Cortex of kidney (tissue), 1 donor: ENCODE results near the gene TMEM52.

Experiments used
- DNase-seq: peaks from one replicate; lab custom pipeline; 2025; lab: John Stamatoyannopoulos, UW

Gene TMEM52

DNA sequence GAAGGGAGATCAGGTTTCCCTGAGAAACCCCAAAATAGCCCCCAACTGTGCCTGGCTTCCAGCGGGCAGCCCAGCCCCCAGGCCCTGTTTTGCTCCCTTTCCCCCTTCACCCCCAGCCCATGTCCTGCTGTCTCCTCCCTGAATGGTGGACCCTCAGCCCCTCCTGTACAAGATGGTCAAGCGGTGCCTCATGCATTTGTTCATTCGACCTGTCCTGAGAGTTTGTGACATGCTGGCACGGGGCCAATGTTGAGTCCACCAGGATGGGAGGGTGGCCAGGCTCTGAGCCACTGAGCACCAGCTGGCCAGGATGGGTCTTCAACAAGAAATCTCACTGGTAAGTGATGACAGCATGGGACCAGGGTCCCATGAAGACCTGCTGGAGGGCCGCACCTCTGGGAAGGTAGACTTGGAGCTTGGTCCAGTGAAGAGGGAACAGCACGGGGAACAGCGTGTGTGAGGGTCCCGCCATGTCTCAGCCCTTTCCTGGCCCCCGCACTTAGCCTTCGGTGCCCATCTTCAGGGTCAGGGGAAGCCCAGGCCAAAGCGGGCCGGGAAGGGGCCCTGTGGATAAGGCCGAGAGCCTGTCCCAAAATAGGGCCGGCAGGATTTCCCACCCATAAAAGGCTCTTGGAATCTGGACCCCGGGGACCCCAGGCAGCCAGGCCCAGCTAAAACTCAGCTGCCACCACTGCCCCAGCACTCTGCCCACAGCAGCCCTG is 3.9 kb downstream of the TMEM52 start, which contains the start of gene CALML6:
CALML6 (plus strand) TSS at position 290 of the 722 bp plus-strand sequence; CDS start at position 311, 21 bp downstream.
- DNase-seq = no peak

DNA sequence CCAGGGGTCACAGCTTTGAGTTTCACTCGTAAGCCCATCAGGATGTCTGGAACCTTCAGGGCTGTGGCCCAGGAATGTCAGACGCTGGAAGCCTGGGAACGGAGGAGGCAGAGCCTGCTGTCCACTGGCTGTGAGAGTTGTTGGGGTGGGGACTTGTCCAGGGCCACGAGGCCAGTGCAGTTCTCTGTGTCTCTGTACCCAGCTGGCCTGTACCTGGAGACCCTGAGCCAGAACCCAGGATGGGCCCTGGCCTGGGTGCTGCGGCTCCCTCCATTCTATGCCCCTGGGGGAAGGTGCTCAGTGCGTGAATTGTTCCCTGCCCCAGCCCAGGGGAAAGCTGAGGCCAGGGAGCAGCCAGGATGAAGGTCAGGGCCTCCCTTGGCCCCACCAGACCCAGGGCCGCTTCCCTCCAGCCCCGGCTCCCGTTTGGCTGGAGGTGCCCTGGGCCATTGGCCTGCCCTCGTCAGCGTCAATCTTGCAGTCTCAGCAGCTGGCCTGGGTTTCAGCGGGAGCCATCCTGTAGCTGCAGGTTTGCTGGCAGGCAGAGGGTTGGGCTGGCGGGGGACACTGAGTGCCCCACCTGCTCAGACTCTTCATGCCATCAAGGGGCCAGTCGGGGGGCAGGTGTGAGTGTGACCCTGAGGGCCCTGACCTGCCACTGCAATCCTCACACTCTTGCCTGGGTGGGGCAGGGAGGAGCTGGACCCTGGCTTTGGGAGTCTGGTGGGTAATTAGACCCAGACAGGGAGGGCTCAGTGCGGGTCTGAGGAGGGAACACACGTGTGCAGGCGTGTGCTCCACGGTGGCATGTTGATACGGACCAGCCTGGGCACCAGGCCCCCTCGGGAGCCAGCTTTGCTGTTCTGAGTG is 4.7 kb downstream of the TMEM52 start:
- DNase-seq = no peak

DNA sequence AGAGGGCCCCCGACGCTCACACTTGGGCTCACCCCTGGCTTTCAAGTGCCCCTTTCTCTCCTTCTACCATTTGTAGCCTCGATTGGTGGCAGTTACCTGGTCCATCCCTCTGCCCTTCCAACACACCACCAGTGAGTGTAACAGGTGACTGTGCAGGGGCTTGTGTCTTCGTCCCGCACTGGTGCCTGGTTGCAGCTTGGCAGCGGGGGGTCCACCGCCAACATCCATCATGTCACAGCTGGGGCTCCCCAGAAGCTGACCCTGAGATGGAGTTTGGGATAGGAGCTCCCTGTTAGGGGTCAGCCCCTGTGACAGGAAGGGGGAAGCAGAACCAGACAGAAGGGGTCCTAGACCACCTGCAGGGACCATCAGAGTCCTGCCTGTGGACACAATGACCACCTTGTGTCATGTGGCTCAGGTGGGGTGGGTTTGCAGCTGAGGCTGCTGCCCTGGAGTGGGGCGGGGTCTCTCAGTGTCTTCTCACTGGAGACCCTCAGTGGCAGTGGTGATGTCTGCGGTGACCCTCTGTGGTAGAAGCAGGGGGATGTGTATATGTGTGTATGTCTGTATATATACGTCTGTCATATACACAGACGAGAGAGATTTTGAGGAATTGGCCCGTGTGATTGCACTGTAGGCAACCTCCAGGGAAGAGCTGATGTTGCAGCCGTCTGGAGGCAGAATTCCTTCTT is 7.6 kb downstream of the TMEM52 start:
- no peak for DNase-seq

DNA sequence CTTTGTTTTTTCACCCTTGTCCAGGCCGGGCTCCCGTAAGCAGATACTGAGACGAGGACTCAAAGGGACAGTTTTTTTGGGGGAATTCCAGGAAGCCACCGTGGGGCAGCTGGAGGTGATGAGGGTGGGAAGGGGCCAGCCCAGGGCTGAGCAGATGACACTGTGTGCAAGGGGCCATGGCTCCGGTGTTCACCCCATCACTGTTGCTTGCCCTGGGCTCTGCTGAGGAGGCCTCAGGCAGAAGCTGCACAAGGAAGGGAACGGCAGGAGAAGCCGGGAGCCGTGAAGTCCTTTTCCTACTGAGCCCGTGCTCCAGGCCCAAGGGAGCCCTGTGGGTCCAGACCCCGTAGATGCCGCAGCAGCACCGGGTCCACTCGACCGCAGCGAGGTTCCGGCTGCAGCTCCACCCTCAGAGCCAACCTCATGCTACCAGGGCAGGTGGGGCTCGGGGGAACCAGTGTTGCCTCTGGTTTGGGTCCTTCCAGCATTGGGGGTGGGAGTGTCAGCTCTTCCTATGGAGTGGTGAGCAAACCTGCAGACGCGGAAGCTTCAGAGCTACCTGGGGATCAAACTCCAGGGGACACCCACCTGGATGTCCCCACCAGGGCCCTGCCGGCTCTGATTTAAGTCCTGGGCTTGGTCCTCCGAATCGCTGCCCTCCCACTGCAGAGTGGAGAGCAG is 8.3 kb downstream of the TMEM52 start:
- DNase-seq = no peak

DNA sequence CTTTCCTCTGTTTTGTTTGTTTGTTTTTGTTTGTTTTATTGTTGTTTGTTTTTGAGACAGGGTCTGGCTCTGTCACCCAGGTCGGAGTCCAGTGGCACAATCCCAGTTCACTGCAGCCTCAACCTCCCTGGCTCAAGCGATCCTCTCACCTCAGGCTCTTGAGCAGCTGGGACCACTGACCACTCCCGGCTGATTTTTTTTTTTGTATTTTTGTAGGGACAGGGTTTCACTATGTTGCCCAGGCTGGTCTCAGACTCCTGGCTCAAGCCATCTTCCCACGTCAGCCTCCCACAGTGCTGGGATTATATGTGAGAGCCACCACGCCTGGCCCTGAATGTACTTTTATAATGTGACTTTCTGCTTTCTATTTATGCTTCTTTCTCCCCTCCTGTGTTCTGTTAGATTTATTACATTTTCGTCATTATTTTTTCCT is 9.0 kb downstream of the TMEM52 start:
- DNase-seq = no peak

DNA sequence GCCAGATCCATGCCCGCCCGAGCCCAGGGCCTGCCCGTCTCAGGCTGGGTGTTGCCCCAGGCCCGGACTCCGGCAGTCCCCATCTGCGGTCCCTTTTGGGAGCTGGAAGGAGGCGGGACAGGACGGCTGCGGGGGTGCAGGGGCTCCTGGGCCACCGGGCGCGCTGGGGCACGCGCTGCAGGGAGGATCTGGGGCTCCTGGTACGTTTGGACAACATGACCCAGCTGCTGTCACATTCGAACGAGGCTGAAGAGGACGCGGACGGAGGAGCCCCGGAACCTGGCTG is 10.6 kb downstream of the TMEM52 start:
- DNase-seq = no peak

DNA sequence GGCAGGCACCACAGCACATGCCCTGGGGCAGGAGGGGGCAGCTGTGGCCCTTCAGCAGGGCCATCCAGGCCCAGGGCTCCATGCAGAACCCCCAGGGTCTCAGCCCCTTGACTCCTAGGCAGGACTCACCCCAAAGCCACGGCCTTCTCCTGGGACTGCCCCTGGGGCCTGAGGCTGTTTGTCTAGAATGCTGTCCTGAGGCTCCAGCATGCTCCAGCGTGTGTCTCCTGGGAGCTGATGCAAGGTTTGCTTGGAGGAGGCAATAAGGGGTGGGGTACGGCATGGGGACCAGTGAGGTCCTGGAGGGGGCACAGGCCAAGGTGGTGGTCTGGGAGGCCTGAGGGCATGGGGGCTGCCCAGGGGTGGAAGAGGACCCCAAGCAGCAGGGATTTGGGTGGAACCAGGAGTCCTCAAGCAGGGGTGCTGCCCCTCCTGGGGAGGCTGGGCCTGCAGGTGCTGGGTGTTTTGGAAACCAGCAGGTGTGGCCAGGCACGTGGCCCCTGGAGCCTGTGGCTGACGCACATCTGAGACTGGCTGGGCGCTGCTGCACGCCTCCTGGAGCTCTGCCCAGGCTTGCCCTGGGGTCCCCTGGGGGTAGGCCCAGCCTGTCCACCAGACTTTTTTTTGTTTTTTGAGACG is 11.9 kb downstream of the TMEM52 start:
- DNase-seq = no peak

DNA sequence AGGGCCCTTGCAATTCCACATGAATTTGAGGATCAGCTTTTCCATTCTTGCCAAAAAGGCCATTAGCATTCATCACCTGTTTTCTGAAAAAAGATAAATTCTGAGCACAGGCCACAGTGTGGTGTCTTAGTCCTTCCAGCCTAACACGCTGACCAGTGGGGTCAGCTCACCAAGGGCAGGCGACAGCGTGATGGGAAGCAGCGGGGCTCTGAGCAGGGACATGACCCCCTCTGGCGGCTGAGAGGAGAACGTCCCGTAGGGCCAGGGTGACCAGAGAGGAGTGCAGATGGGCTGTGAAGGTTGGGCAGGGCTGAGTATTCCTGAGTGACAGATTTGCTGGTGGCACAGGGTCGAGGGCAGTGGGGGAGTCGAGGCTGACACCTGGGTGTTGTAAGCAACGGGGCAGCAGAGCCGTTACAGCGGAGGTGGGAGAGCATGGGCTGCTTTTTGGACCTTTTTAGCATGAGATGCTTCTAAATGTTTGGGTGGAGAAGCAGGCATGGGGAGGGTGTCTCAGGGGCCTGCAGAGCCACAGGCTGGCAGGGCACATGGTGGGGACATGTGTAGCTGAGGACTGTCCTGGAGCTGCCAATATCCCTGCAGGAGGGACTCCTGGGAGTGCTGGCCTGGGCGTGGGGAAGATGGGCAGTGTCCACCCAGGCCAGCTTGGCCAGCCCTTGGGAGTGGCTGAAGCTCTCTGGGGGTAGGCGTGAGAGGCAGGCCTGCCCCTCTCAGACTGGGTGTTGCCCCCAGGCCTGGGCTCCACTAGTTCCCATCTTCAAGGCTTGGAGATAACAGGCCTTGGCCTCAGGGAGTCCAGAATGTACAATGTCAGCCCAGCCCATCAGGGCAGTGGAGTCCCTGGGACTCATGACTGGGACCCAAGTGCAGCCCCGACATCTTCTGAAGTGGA is 12.6 kb downstream of the TMEM52 start:
- no peak for DNase-seq

DNA sequence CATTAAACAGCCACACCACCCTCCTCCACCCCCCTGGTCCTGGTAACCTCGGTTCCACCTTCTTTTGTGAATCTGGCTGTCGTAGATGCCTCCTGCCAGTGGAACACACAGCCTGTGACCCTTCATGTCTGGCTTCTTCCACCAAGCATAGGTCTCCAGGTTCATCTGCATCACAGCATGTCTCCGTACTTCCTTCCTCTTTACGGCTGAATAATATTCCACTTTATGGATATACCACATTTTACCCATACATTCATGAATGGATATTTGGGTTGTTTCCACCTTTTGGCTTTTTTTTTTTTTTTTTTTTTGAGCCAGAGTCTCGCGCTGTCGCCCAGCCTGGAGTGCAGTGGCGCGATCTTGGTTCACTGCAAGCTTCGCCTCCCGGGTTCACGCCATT is 15.9 kb downstream of the TMEM52 start:
- no peak for DNase-seq

DNA sequence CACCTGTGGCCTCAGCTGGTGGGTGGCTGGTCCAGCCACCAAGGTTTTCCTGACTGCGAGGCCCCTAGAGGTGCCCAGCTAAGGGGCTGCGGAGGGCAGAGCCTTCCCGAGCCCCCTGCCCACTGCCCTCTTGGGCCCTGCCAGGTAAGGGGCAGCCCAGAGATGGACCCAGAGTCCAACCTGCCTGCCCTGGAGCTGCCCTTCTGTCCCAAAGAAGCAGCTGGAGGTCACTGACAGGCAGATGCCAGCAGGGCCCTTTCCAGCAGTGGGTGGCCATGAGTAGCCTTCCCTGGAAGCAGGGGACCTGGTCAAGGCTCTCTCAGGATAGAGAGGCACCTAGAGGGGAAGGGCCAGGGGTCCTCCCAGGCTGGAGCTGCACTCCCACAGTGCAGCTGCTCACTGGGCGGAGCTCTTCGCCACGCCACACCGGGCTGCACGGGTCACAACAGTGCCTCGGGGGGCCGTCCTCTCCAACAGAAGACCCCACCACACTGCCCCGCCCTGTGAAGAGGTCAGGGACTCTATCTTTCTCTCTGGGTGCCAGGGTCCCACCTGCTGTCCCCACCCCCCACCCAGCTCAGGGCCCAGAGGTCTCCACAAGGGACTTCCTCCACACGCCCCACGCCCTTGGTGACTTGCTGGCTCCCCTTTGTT is 17.3 kb downstream of the TMEM52 start:
- no peak for DNase-seq

DNA sequence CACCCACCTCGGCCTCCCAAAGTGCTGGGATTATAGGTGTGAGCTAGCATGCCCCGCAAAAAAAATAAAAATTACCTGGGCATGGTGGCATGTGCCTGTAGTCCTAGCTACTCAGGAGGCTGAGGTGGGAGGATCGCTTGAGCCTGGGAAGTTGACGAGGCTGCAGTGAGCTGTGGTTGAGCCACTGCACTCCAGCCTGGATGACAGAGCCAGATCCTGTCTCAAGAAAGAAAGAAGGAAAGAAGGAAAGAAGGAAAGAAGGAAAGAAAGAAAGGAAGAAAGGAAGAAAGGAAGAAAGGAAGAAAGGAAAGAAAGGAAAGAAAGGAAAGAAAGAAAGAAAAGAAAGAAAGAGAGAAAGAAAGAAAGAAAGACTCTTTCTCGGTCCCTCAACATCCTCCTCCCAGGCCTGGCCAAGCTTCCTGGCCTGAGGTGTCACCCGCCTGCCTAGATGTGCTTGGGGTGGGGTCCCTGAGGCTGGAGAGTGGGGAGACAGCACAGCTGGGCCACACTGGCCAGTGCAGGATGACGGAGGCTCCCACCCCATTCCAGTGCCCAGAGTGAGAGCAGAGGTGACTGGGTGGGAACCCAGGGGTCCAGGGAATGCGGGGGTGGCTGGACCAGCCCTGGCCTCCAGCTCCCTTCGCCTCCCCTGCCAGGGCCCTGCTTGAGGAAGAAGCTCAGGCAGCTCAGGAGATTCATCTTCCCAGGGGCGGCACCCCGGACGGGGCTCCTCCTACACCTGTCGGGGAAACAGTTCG is 18.0 kb downstream of the TMEM52 start:
- DNase-seq = no peak

DNA sequence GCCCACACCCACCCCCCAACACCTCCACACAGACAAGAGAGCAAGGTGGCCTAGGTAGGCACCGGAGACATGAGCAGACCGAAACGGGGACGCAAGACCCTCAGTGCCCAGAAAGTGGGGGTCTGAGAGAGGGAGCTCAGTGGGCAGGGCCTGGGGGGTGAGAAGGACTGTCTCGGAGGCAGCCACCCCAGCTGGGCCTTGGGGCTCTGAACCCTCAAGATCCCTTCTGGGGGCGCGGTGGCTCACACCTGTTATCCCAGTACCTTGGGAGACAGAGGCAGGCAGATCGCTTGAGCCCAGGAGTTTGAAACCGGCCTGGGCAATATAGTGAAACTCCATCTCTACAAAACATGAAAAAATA is 19.1 kb downstream of the TMEM52 start:
- DNase-seq = no peak

DNA sequence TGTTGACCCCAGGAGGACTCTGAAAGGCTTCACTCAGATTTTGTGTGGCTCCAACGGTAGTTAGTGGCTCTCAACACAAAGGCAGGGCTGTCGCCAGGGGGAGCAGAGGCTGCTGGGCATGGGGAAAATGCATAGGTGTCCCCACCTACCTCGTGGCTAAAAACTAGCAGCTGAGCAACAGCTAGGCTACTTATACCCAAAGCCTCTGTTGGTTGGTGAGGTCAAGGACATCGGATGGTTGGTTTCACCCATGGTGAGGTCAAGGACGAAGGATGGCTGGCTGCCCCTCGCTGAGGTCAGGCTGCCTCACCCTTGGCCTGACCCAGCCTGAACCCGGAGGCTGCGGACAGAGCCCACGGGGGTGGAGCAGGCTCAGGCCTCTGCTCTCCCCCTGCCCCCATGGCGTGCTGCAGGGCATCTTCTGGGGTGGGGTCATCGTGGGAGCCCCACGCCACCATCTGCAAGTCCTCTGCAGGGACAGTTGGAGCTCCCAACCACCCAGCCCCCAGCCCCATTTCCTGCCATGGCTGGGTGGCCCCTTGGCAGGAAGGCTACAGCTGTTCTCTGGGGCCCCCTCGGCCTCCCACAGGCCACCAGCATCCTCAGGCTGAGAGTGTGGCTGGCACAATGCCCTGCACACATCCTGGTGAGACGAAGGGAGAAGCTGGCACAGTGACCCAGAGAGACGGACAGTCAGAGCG is 19.7 kb downstream of the TMEM52 start:
- no peak for DNase-seq

DNA sequence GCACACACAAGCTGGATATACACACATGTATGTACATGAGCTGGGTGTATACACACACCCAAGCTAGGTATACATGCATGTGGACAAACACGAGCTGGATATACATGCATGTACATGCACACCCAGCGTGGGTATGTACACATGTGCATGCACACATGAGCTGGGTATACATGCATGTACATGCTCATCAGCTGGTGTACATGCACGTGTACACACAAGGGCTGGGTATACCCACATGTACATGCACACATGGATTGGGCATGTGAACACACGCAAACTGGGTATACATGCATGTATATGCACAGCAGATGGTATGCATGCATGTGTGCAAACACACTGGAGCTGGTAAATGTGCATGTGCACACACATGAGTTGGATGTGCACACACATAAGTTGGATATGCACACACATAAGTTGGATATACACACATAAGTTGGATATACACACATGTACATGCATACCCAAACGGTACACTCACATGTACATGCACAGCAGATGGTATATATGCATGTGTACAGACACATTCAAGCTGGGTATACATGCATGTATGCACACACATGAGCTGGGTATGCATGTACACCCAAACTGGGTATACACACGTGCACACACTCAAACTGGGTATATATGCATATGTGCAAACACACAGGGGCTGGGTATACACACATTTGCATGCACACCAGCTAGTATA is 20.7 kb downstream of the TMEM52 start:
- DNase-seq = no peak

DNA sequence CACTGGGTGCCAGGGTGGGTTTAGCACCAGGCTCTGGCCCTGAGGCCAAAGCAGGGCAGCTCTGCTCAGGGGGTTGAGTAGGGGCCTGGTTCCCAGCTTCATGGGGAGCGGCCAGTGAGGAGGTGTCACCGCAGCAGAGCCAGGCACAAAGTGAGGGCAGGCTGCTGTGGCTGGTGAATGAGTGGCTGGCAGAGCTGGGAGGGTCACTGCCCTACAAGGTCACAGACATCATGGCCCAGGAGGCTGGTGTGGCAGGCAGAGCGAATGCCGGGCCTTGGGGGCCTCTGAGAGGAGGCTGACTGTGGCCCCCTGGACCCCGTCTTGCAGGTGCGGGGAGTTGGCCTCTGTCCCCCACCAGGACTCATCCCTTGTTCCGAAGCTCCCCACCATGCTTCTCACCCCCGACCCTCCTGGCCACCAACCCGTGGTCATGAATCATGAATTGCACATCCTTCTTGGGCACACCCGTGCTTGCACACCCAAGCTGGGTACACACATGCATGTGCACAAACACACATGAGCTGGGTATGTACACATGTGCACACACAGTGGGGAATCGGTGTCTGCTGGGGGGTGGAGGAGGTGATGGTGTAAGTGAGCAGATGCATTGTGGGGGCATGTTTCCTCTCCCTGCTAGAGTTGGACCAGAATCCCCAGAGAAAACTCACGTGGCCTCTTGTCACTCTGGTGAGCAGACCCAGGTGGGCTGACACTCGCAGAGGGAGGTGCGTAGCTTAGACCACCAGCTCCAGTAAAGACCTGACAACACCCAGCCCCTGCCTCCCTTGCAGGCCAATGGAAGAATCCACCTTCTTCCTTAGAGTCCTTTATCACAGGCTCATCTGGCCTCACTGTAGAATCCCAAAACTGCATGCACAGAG is 23.4 kb downstream of the TMEM52 start:
- DNase-seq = no peak

DNA sequence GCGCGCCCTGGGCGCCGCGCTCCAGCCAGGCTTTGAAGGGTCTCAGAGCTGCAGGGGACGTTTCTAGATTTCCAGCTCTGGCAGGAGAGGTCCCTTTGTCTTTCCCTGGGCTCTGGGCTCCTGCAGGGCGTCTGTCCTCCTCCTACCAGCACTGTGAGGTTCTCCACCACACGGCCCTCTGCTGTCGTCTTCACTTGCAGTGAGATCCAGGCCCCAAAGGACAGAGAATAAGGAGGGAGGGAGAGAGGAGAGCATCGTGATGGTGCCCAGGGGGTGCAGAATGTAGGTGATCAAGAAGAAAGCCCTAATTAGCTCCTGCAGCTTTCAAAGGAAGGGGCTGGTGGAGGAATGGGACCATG is 24.0 kb downstream of the TMEM52 start:
- DNase-seq = no peak

DNA sequence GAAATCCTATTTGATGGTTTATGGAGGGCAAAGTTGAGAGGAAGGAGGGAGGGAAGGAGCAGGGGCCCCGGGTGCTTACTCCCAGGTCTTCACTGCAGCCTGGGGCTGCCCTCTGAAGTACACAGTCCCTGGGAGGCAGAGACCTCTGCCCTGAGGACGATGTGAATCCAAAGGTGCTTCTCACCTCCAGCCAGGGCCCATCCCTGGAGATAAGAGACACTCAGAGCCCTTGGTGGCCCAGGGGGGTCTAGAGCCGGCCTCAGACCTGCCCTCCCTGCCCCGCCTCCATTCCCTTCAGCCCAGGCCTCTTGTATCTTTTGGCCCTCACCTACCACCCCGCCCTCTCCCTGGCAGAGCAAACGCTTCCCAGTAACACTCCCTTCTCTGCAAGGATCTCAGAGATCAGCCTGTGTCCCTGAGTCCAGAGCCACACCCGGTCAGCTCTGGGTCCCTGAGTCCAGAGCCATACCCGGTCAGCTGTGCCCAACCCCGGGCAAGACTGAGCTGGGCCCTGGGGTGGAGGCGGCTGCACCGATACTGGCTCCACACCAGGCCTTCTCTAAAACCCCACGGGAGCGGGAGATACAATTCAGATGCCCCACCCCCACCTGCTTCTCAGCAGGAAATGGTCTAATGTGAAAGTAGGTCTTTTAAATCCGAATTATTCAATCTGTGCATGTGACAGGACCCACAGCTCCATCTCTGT is 24.6 kb downstream of the TMEM52 start:
- DNase-seq = no peak
